Measurements from ENCODE around the gene BABAM2. TPM values are rescaled to one million over a fixed set of nuclear protein-coding genes. Genes with fewer than 3 reads are reported as not detected.

The BABAM2 gene
- total RNA-seq, 1 donor from 2014 or later = 35.3 TPM

DNA sequence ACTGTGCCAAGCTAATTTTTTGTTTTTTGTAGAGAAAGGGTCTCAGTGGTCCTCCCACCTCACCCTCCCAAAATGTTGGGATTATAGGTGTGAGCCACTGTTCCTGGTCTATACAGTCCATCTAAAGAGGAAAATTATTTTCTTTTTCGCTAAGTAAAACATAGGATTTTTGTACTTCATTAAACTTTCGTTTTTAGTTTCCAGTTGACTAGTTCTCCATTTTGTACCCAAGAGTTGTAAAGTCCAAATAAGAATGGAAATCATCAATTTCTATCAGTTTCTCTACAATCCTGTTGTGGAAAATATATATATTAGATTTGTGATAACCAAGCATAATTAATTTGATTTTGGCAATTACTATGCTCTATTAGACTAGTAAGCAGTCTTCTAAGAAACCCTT is 156.4 kb downstream of the BABAM2 start:
- H3K36me3 ChIP-seq (ENCODE audit: control insufficient read depth, insufficient read depth, low read length) = no peaks in the 10 kb centered on the region
- TF ChIP-seq, protein P1, sequence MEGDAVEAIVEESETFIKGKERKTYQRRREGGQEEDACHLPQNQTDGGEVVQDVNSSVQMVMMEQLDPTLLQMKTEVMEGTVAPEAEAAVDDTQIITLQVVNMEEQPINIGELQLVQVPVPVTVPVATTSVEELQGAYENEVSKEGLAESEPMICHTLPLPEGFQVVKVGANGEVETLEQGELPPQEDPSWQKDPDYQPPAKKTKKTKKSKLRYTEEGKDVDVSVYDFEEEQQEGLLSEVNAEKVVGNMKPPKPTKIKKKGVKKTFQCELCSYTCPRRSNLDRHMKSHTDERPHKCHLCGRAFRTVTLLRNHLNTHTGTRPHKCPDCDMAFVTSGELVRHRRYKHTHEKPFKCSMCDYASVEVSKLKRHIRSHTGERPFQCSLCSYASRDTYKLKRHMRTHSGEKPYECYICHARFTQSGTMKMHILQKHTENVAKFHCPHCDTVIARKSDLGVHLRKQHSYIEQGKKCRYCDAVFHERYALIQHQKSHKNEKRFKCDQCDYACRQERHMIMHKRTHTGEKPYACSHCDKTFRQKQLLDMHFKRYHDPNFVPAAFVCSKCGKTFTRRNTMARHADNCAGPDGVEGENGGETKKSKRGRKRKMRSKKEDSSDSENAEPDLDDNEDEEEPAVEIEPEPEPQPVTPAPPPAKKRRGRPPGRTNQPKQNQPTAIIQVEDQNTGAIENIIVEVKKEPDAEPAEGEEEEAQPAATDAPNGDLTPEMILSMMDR (IDR thresholded peaks at IDR 0.05; ENCODE audit: insufficient read depth, low read length, poor library complexity, severe bottlenecking) = no peak
- H3K27me3 ChIP-seq (ENCODE audit: control insufficient read depth, insufficient read depth, low read length) = no peaks in the 10 kb centered on the region
- no peak overlapping the region for H3K4me3 ChIP-seq (ENCODE audit: low read depth, low read length)
- no peak for DNase-seq (ENCODE audit: low read depth)

DNA sequence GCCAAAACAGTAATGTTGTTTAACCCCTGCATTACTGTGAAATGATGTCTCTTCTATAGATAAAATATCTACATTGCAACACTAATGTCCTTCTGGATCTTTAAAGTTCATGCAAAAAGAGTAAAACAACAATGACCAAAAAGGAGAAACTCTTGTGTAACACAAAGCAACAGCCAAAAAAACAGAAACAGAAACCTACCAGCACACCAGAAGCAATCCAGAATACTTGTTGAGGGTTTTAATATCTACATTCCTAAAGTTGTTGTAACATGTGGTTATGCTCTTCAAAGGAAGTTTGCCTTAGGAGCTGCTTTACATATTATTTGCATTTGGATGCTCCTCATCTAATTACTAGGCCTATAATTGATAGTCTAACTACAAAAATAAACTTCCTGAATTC is 157.2 kb downstream of the BABAM2 start:
- Histone ChIP-seq H3K36me3 (ENCODE audit: control insufficient read depth, insufficient read depth, low read length) (no peaks in the 10 kb centered on the region), H3K27me3 (ENCODE audit: control insufficient read depth, insufficient read depth, low read length) (no peaks in the 10 kb centered on the region), H3K4me3 (ENCODE audit: low read depth, low read length) (no peak overlapping the region)
- no peak for DNase-seq (ENCODE audit: low read depth)
- TF ChIP-seq, protein P1 (IDR thresholded peaks at IDR 0.05; ENCODE audit: insufficient read depth, low read length, poor library complexity, severe bottlenecking) = no peak

- no peak for DNase-seq (ENCODE audit: low read depth)
- TF ChIP-seq, protein P1 (IDR thresholded peaks at IDR 0.05; ENCODE audit: insufficient read depth, low read length, poor library complexity, severe bottlenecking) = no peak
- H3K36me3 ChIP-seq (ENCODE audit: control insufficient read depth, insufficient read depth, low read length) = no peaks in the 10 kb centered on the region
- no peak overlapping the region for H3K4me3 ChIP-seq (ENCODE audit: low read depth, low read length)
- no peaks in the 10 kb centered on the region for H3K27me3 ChIP-seq (ENCODE audit: control insufficient read depth, insufficient read depth, low read length)
These were observed 157.8 kb downstream of the BABAM2 start for GRCh38 chr2:28048341-28048740.

- TF ChIP-seq, protein P1 (IDR thresholded peaks at IDR 0.05; ENCODE audit: insufficient read depth, low read length, poor library complexity, severe bottlenecking) = no peak
- Histone ChIP-seq H3K4me3 (ENCODE audit: low read depth, low read length) (no peak overlapping the region), H3K36me3 (ENCODE audit: control insufficient read depth, insufficient read depth, low read length) (no peaks in the 10 kb centered on the region), H3K27me3 (ENCODE audit: control insufficient read depth, insufficient read depth, low read length) (no peaks in the 10 kb centered on the region)
- DNase-seq (ENCODE audit: low read depth) = no peak
These were observed 158.9 kb downstream of the BABAM2 start for GRCh38 chr2:28049416-28049815.

DNA sequence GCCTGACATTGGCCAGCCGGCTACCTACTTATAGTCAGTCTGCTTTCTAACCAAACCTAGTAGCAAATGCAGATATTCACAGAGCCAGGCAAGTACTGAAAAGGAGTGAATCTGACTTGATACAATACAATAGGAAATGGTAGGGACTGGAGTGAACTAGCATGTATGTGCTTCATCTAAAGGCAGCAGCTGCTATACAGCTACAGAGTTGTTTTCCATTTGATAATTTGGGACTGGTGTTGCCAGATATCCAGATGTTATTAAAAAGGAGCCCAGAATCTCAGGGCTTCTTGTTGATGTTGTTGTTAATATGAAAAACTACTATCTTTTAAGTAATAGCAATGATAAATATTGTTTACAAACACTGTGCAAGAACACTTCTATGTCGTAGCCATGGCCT is 159.4 kb downstream of the BABAM2 start:
- H3K36me3 ChIP-seq (ENCODE audit: control insufficient read depth, insufficient read depth, low read length) = no peaks in the 10 kb centered on the region
- H3K4me3 ChIP-seq (ENCODE audit: low read depth, low read length) = no peak overlapping the region
- TF ChIP-seq, protein P1 (IDR thresholded peaks at IDR 0.05; ENCODE audit: insufficient read depth, low read length, poor library complexity, severe bottlenecking) = no peak
- H3K27me3 ChIP-seq (ENCODE audit: control insufficient read depth, insufficient read depth, low read length) = no peaks in the 10 kb centered on the region
- DNase-seq (ENCODE audit: low read depth) = no peak

DNA sequence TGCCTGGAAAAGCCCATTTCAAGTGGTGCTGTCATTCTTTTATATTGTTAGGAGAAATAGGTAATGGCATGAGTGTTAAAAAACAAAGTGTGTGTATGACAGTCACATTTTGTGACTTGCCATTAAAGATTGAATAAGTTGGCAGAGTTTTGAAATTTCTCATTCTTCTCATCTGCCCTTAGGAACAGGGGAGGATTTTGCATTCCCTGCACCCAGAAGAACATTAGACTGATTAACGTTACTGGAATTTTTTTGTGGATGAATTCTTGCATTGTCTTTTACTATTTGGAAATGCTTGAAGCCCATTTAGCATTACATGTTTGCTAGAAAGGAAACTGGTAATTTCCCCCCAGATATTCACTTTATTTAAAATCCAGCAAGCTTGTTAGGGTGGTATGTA is 162.2 kb downstream of the BABAM2 start:
- Histone ChIP-seq H3K27me3 (ENCODE audit: control insufficient read depth, insufficient read depth, low read length) (no peaks in the 10 kb centered on the region), H3K36me3 (ENCODE audit: control insufficient read depth, insufficient read depth, low read length) (no peaks in the 10 kb centered on the region), H3K4me3 (ENCODE audit: low read depth, low read length) (no peak overlapping the region)
- DNase-seq (ENCODE audit: low read depth) = no peak
- TF ChIP-seq, protein P1 (IDR thresholded peaks at IDR 0.05; ENCODE audit: insufficient read depth, low read length, poor library complexity, severe bottlenecking) = no peak
